HG03432 (cell line): ENCODE results near the gene MARK2.
"Not testable (repeated sequence)": the region's sequence is repeated elsewhere in the genome, so short reads cannot be mapped to it uniquely, and the experiment has no call there.

ENCODE experiments used
- ATAC-seq: cut with Tn5 transposase; IDR thresholded peaks from one replicate; pipeline ENCODE4 v1.9.1; 2021; ENCODE audit warnings: mild to moderate bottlenecking, moderate library complexity; ENCODE audit not compliant: unreplicated experiment

MARK2 gene

GRCh38 chr11:63838678-63839507 is at the start of gene MARK2:
Gene MARK2 (plus strand): TSS chr11:63839110. CDS start chr11:63839507, 397 bp downstream.
- ATAC-seq: peak; percentile 76

GRCh38 chr11:63791495-63792167 is 47.3 kb upstream of the MARK2 start:
- no peak for ATAC-seq

GRCh38 chr11:63793161-63793560 is 45.7 kb upstream of the MARK2 start:
- ATAC-seq: no peak

- no peak for ATAC-seq
Measured at GRCh38 chr11:63795066-63795465, 43.8 kb upstream of the MARK2 start.

- no peak for ATAC-seq
Measured at GRCh38 chr11:63800921-63801320, 38.0 kb upstream of the MARK2 start.

GRCh38 chr11:63802637-63803414 is 36.1 kb upstream of the MARK2 start:
- ATAC-seq: no peak

- no peak for ATAC-seq
Measured at GRCh38 chr11:63804259-63804658, 34.7 kb upstream of the MARK2 start.

GRCh38 chr11:63805844-63806415 is 33.0 kb upstream of the MARK2 start:
- ATAC-seq: no peak

- ATAC-seq: not testable (repeated sequence)
Measured at GRCh38 chr11:63810383-63810782, 28.5 kb upstream of the MARK2 start.

GRCh38 chr11:63811522-63811921 is 27.4 kb upstream of the MARK2 start:
- no peak for ATAC-seq

- peak; percentile 84 for ATAC-seq
Measured at GRCh38 chr11:63813035-63813562, 25.8 kb upstream of the MARK2 start, which contains the start of gene SPINDOC. Gene SPINDOC (plus strand): TSS chr11:63813456. CDS start chr11:63813687, 231 bp downstream.

- peak; percentile 42 for ATAC-seq
Measured at GRCh38 chr11:63813563-63814382, 25.1 kb upstream of the MARK2 start.

- no peak for ATAC-seq
Measured at GRCh38 chr11:63814383-63814736, 24.6 kb upstream of the MARK2 start.

- no peak for ATAC-seq
Measured at GRCh38 chr11:63816166-63816565, 22.7 kb upstream of the MARK2 start.

GRCh38 chr11:63816732-63817131 is 22.2 kb upstream of the MARK2 start:
- ATAC-seq: no peak

GRCh38 chr11:63817758-63818498 is 21.0 kb upstream of the MARK2 start:
- no peak for ATAC-seq

- no peak for ATAC-seq
Measured at GRCh38 chr11:63818609-63819008, 20.3 kb upstream of the MARK2 start.

GRCh38 chr11:63821411-63821810 is 17.5 kb upstream of the MARK2 start:
- ATAC-seq: no peak

GRCh38 chr11:63826471-63827190 is 12.3 kb upstream of the MARK2 start:
- ATAC-seq: no peak
